ENCODE results near the gene NPLOC4. TPM values are rescaled to one million over a fixed set of nuclear protein-coding genes. Genes with fewer than 3 reads are reported as not detected.

The NPLOC4 gene
- total RNA-seq, 2 donors from 2014 or later = 67.3 to 173 TPM

DNA sequence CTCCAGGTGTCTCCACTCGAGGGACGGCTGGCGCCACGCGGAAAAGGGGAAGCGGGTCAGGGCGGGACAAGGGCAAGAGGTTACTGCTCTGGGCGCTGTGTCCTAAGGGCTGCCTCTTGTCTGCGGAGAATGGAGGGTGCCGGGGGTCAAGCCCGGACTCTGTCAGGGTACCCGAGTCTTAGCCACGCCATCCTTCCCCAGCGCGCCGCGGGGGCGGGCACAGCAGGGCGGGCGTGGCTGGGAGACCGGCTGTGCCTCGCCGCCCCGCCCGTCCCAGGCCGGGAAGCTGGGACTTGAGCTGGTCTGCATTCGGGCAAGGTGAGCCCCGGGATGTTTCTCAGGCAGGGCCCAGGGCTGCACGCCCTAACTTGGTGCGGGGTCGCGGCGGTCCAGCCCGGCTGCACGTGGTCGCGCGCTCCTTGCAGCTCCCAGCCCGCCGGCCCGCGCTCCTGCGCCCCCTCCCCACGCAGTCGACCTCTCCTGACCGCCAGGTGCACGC lies 118.1 kb downstream of the NPLOC4 start:
- Mint-ChIP-seq H3K9me3 (no peaks in the 10 kb centered on the region), H3K36me3 (peaks cover 0 to 5% of the 10 kb centered on the region in 2 donors), H3K27ac (no peak overlapping the region)
- DNase-seq (ENCODE audit: low spot score in 2 of 2) (peak in 1 of 2 donors; percentile 39), ATAC-seq (peak; percentile 5 to 9)

DNA sequence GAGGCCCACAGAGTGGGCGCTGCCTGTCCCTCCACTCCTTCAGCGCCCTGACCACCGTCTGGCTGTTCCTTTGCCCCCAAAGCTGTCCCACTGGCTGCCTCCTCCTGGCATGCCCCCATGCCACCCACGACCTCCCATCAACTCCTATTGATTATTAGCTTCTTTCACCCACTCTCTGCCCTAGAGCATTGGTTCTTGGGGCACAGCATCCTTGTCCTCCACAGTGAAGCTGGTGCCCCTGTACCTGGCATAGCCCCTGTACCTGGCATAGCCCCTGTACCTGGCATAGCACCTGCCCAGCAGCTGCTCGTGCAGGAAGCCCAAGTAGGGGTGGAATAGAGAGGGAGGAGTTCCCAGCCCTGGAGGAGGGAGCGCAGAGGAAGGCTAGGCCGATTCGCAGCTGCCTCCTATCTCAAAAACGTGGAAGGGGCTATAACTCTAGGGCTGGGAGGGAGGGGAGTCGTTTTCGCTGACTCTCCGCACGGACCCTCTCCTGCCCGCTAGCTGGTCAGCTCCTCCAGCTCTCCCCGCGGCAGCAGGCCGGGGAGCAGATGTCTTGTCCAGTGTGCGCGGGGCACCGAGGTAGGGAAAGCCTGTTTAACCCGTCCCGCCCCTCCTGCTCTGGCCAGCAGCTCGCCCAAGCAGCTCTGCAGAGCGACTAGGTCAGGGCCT lies 118.7 kb downstream of the NPLOC4 start:
- DNase-seq (ENCODE audit: low spot score in 2 of 2) (no peak), ATAC-seq (no peak)
- Mint-ChIP-seq H3K9me3 (no peaks in the 10 kb centered on the region), H3K27ac (no peak overlapping the region), H3K36me3 (peaks cover 0 to 11% of the 10 kb centered on the region in 2 donors)

DNA sequence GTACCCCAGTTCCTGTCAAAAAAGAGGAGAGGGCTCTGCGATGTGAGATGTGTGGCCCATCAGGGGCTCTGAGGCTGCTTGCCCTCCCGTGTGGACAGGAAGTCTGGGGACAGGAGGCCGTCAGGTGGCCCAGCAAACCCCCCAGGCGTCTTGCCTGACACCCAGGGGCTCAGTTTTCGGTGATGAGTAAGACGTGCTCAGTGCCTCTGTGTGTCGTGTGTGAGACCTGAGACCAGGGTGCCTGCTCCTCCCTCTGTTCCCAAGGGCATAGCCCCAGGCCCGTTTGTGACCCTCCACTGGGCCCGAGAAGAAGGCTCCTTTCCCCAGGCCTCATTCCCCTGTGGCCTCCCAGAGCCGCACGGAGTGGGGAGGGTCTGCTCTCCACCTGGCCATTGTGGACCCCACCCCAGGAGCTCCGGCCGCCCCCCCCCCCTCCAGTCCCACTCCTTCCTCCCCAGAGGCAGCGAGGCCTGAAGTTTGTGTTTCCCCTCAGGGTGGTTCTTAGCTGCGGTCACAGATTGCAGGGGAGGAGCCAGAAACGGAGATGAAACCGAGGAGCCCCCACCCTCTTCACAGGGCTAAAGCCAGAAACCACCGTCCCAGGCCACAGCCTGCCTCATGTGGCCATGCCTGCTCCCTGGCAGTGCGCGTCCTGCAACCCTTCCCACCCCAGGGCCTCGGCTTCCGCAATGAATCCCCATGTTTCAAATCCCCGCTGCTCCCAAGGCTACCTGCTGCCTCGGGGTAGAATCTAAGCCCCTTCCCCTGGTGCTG lies 119.4 kb downstream of the NPLOC4 start:
- ATAC-seq = no peak
- H3K27ac Mint-ChIP-seq = no peak overlapping the region
- no peaks in the 10 kb centered on the region for H3K9me3 Mint-ChIP-seq
- no peak for DNase-seq (ENCODE audit: low spot score in 2 of 2)
- H3K36me3 Mint-ChIP-seq = peaks cover 0 to 11% of the 10 kb centered on the region in 2 donors

DNA sequence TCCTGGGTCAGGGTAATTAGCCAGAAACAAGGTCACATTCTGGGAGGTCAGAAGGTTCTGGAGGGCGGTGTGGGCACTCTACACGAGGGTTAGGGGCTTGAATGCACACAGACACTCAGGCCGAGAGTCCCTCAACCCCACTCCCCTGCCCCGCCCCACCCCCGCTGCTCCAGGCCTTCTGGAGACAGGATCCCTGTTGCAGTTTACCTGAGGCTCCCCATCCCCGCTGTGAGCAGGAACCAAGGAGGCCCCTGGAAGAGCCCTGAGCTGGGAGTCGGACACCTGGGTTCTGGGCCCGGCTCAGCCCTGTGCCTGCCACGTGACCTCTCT lies 119.9 kb downstream of the NPLOC4 start:
- H3K36me3 Mint-ChIP-seq = peaks cover 3 to 13% of the 10 kb centered on the region in 2 donors

DNA sequence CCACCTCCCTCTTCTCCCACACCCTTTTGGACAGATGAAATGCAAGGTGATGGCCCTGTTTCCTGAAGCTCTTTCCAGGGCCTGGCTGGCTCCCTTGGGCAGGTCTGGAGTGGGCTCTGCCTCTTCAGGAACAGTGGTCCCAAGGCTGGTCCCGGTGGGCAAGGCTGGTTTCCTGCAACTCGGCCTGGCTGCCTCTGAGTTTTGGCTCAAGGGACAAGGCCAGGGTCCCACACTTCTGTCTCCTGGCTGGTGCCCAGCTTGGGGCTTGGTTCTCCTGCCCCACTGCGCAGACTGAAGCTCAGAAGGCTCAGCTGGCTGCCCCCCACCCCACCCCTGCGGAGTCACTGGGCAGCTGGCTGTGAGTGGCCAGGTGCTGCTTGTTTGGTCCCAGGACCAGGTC lies 120.5 kb downstream of the NPLOC4 start:
- peaks cover 9 to 19% of the 10 kb centered on the region in 2 donors for H3K36me3 Mint-ChIP-seq
- ATAC-seq = no peak
- H3K9me3 Mint-ChIP-seq = peaks cover 0 to 1% of the 10 kb centered on the region in 2 donors
- peak overlapping the region; percentile 50 to 64 for H3K27ac Mint-ChIP-seq
- no peak for DNase-seq (ENCODE audit: low spot score in 2 of 2)

More for the DNA sequence above, 119.9 kb downstream of the NPLOC4 start:
- Mint-ChIP-seq H3K27ac (no peak overlapping the region), H3K9me3 (no peaks in the 10 kb centered on the region)
- ATAC-seq = no peak
- no peak for DNase-seq (ENCODE audit: low spot score in 2 of 2)

DNA sequence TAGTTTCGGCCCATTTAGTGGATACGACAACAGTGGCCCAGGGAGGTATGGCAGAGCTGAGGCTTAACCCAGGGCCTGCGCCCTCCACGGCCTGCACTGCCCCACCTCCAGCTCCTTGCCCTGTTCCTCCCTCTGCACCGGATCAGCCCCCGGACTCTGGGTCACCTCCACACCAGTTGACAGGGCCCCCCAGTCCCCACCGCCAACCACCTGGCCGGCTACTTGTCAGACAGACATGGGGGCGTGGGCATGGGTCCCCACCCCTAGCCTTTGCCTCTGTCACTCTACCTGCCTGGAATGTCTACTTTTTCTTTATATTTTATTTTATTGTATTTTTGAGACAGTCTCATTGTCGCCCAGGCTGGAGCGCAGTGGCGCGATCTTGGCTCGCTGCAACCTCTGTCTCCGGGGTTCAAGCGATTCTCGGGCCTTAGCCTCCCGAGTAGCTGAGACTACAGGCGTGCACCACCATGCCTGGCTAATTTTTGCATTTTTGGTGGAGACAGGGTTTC lies 121.3 kb downstream of the NPLOC4 start:
- Mint-ChIP-seq H3K27ac (peak overlapping the region in 1 of 2 donors; percentile 83), H3K9me3 (peaks cover 0 to 3% of the 10 kb centered on the region in 2 donors), H3K36me3 (peaks cover 17 to 27% of the 10 kb centered on the region in 2 donors)
- DNase-seq (ENCODE audit: low spot score in 2 of 2) = no peak
- no peak for ATAC-seq

DNA sequence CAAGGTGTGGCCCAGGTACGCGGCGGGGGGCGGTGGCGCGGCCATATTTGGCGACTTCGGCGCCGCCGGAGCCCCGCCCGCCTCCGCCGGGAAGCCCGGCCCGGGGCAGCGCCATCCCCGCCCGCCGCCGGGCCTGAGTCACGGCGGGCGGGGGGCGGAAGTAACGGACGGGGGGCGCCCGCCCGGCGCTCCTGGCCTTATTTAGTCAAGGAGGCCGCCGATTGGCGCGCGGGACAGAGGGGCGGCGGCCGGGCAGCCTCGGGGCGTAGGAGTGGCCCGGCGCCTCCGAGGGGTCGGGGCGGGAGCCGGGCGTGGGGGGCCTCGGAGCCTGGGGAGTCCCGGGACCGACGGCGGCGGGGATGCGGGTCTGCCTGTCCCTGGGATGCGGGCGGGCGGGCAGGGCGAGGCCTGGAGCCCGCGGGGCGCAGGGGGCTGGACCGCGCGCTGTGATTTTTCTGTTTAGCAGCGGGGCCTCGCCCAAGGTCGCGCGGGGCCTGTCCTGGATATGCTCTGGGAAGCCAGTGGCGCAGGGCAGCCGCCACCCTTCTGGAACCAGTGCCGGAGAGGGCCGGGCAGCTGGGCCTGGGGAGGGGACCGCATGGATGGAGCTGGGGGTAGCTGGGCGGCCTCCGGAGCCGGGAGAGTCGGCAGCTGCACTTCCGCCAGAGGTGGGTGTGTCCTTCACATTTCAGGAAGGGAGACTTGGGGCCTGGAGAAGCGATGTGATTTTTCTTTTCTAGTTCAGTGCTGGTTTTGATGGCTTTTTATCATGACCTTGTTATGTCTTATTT lies 122.0 kb downstream of the NPLOC4 start:
- Mint-ChIP-seq H3K9me3 (peaks cover 0 to 3% of the 10 kb centered on the region in 2 donors), H3K27ac (peak overlapping the region; percentile 60 to 83), H3K36me3 (peaks cover 24 to 34% of the 10 kb centered on the region in 2 donors)
- DNase-seq (ENCODE audit: low spot score in 2 of 2) (peak; percentile 75 to 85), ATAC-seq (peak; percentile 34 to 58)

DNA sequence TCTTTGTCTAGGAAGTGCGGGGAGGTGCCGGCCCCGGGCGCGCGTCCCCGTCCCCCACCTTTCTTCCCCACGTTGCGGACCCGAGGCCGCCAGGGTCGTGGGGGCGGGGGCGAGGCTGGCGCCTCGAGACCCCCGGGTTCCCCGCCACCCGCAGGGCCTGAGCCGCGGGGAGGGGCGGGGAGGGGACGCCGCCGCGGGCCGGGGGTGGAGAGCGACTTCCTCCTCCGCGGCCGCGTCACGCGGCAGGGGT lies 122.5 kb downstream of the NPLOC4 start:
- ATAC-seq (peak in 1 of 2 donors; percentile 1), DNase-seq (ENCODE audit: low spot score in 2 of 2) (peak in 1 of 2 donors; percentile 50)
- Mint-ChIP-seq H3K36me3 (peaks cover 29 to 39% of the 10 kb centered on the region in 2 donors), H3K27ac (no peak overlapping the region), H3K9me3 (peaks cover 0 to 3% of the 10 kb centered on the region in 2 donors)

DNA sequence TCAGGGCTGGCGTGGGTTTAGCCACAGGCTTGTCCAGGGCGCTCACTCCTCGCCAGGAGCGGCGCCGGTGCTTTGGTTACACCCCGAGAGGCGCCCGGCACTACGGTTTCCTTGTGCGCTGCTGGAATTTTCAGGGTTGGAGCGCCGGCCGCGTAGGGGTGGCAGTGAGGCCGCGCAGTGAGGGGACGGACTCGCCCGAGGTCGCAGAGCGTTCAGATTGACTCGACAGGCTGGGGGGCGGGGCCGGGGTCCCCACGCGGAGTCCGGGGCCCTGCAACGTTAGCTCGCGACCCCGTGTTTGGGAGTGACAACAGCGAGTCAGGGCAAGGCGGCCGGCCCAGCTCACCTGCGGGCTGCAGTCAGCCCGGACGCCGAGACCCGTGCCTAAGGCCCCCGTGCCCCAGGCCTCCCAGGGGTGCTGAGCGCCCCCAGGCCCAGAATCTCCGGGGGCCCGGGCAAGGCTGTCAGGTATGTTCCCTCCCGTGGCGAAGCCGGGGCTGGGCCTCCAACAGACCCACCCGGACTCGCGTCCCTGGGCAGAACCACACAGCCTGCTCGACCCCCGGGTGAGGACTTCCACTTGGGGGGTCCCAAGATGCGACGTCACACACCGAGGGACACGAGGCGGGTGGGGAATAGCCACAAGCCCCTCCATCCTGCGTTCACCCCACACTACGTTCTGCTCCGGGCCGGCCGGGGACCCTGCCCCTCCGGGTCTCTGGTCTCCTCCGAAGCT lies 123.0 kb downstream of the NPLOC4 start:
- H3K36me3 Mint-ChIP-seq = peaks cover 34 to 44% of the 10 kb centered on the region in 2 donors
- peak overlapping the region; percentile 88 to 92 for H3K27ac Mint-ChIP-seq
- DNase-seq (ENCODE audit: low spot score in 2 of 2) (peak; percentile 56 to 74), ATAC-seq (peak; percentile 4)
- peaks cover 0 to 3% of the 10 kb centered on the region in 2 donors for H3K9me3 Mint-ChIP-seq

DNA sequence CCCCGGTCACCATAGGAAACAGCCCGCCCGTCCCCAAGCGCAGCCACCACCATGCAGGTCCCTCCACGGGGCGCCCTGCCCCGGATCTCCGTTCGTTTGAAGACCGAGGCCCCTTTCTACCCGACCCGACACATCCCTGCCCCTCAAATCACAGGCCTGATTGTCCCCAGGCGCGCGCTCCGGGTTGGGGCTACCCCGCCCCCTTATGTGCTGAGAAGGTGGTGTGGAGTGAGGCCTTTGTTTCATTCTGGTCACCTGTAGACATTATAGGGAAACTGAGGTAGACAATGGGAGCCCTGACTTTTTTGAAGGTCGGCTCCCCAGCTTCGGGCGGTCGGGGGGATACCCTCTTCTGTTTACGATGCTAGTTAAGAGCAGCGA lies 123.5 kb downstream of the NPLOC4 start:
- DNase-seq (ENCODE audit: low spot score in 2 of 2) (peak; percentile 73), ATAC-seq (peak; percentile 28 to 38)
- Mint-ChIP-seq H3K9me3 (peaks cover 0 to 3% of the 10 kb centered on the region in 2 donors), H3K27ac (peak overlapping the region; percentile 88 to 92), H3K36me3 (peaks cover 38 to 46% of the 10 kb centered on the region in 2 donors)

DNA sequence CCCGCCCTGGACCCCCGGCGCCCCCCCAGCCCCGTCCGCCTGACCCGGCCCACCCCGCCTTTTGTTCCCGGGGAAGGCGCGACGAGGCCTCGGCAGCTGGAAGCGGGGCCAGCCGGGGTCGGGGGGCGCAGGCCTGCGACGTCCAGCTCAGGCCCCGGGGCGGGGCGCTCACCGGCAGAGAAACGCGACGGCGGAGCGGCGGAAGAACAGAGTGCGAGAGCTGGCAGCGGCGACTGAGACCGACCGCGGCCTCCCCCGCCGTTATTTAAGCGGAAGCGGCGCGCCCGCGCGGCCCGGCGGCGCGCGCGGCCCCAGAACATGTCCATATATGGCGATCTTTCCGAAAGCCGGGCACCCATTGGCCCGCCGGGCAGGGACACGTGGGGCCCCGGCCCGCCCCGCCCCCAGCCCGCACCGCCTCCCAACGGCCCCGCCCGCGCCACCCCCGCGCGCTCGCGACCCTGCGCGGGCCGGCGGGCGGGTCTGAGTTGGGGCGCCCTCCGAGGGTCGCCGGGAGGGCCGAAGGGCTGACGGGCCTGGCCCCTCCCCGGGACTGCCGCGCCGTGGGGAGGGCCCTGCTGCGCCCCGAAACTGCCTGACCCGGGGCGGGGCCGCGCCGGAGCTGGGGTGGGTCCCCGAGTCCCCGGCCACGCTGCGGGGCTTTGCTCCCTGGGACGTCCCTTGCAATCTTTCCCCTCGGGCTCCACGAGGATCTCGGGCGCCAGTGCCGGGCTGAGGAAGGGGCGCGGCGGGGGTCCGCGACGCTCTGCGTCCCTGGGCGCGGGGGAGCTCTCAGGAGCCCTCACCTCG lies 124.1 kb downstream of the NPLOC4 start, which contains the start of gene ACTG1:
ACTG1 (minus strand) TSS at position 238 of the 810 bp plus-strand sequence. CDS start 445 bp downstream, outside the sequence.
- H3K9me3 Mint-ChIP-seq = peaks cover 0 to 3% of the 10 kb centered on the region in 2 donors
- H3K27ac Mint-ChIP-seq = peak within 1 kb of the TSS; percentile 88 to 98
- DNase-seq (ENCODE audit: low spot score in 2 of 2) (peak; percentile 91 to 94), ATAC-seq (peak; percentile 64 to 66)
- peaks cover 38 to 46% of the 10 kb centered on the region in 2 donors for H3K36me3 Mint-ChIP-seq

DNA sequence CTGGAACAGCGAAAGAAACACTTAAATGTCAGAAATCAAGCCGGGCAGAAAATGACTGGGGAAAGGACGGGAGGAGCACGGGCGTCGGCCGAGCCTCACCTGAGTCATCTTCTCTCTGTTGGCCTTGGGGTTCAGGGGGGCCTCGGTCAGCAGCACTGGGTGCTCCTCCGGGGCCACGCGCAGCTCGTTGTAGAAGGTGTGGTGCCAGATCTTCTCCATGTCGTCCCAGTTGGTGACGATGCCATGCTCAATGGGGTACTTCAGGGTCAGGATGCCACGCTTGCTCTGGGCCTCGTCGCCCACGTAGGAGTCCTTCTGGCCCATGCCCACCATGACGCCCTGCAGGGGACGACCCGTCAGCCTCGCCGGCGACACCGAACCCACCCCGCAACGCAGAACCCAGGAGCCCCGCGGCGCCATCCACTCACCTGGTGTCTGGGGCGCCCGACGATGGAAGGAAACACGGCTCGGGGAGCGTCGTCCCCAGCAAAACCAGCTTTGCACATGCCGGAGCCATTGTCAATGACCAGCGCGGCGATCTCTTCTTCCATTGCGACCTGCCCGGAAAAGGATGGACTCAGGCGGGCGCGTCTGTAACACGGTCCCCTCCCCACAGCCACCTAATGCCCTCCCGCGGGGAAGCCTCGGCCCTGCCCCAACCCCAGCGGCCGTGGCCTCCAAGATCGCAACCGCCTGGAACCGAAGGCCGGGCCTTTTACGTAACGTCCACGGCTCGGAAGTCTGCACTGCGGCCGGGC lies 124.9 kb downstream of the NPLOC4 start:
- Mint-ChIP-seq H3K9me3 (peaks cover 0 to 3% of the 10 kb centered on the region in 2 donors), H3K36me3 (peaks cover 38 to 46% of the 10 kb centered on the region in 2 donors), H3K27ac (peak overlapping the region; percentile 87 to 98)
- peak in 1 of 2 donors; percentile 4 for ATAC-seq
- DNase-seq (ENCODE audit: low spot score in 2 of 2) = no peak

DNA sequence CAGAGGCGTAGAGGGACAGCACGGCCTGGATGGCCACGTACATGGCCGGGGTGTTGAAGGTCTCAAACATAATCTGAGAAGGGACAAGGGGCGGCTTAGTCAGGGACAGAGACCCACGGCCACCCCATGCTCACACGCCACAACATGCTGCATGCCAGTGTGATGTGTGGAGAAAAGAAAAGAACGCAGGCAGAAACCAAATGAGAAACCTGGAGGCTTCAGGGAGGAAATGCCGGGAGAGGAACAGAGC lies 125.4 kb downstream of the NPLOC4 start:
- H3K27ac Mint-ChIP-seq = peak overlapping the region; percentile 87 to 98
- H3K9me3 Mint-ChIP-seq = peaks cover 0 to 3% of the 10 kb centered on the region in 2 donors
- ATAC-seq (no peak), DNase-seq (ENCODE audit: low spot score in 2 of 2) (no peak)
- H3K36me3 Mint-ChIP-seq = peaks cover 38 to 46% of the 10 kb centered on the region in 2 donors

DNA sequence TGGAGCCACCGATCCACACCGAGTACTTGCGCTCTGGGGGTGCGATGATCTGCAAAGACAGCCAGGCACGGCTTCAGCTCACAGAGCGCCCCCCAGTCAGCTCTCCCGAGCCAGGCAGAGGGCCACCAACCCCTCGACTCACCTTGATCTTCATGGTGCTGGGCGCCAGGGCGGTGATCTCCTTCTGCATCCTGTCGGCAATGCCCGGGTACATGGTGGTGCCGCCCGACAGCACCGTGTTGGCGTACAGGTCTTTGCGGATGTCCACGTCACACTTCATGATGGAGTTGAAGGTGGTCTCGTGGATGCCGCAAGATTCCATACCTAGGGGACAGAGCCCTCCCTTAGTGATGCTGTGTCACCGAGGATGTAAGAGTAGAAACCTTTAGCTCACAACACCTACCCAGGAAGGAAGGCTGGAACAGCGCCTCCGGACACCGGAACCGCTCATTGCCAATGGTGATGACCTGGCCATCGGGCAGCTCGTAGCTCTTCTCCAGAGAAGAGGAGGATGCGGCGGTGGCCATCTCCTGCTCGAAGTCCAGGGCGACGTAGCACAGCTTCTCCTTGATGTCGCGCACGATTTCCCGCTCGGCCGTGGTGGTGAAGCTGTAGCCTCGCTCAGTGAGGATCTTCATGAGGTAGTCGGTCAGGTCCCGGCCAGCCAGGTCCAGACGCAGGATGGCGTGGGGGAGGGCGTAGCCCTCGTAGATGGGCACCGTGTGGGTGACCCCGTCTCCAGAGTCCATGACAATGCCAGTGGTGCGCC lies 125.9 kb downstream of the NPLOC4 start:
- Mint-ChIP-seq H3K36me3 (peaks cover 38 to 46% of the 10 kb centered on the region in 2 donors), H3K9me3 (peaks cover 0 to 3% of the 10 kb centered on the region in 2 donors), H3K27ac (peak overlapping the region; percentile 87 to 98)
- peak in 1 of 2 donors; percentile 61 for DNase-seq (ENCODE audit: low spot score in 2 of 2)
- ATAC-seq = no peak
